GM18526 (cell line): Measurements from ENCODE around the gene FOSL1.

Source experiments
- POLR2A ChIP-seq: IDR thresholded peaks from 3 replicates; pipeline ENCODE4 v1.6.1; 2011; ENCODE audit not compliant: insufficient read length; ENCODE audit errors: extremely low read depth

The FOSL1 gene

GRCh38 chr11:65880844-65881421 lies 19.3 kb downstream of the FOSL1 start:
- no peak for TF ChIP-seq POLR2A

- TF ChIP-seq POLR2A: no peak
These were observed 20.2 kb downstream of the FOSL1 start for GRCh38 chr11:65880027-65880426.

- no peak for TF ChIP-seq POLR2A
These were observed 20.6 kb downstream of the FOSL1 start, which contains the start of gene CTSW for GRCh38 chr11:65879617-65880016. CTSW (plus strand) TSS chr11:65879837; CDS start chr11:65879855, 18 bp downstream.

- TF ChIP-seq POLR2A: peak; percentile 84
These were observed 26.7 kb downstream of the FOSL1 start for GRCh38 chr11:65873318-65874156.

GRCh38 chr11:65872586-65873317 lies 27.4 kb downstream of the FOSL1 start, which contains the start of gene EFEMP2:
EFEMP2 (minus strand) TSS chr11:65872800; CDS start chr11:65872354, 446 bp downstream.
- TF ChIP-seq POLR2A: no peak

GRCh38 chr11:65871811-65872548 lies 28.2 kb downstream of the FOSL1 start:
- no peak for TF ChIP-seq POLR2A

GRCh38 chr11:65870706-65871681 lies 29.2 kb downstream of the FOSL1 start:
- no peak for TF ChIP-seq POLR2A

- TF ChIP-seq POLR2A: no peak
These were observed 29.9 kb downstream of the FOSL1 start for GRCh38 chr11:65870307-65870658.

GRCh38 chr11:65869643-65870306 lies 30.4 kb downstream of the FOSL1 start:
- no peak for TF ChIP-seq POLR2A

- TF ChIP-seq POLR2A: no peak
These were observed 31.3 kb downstream of the FOSL1 start for GRCh38 chr11:65868907-65869306.

GRCh38 chr11:65868076-65868667 lies 32.0 kb downstream of the FOSL1 start:
- no peak for TF ChIP-seq POLR2A

GRCh38 chr11:65867284-65868071 lies 32.7 kb downstream of the FOSL1 start:
- no peak for TF ChIP-seq POLR2A
